Measurements from ENCODE around the gene PPP1R3G.
"Not testable (repeated sequence)": the region's sequence is repeated elsewhere in the genome, so short reads cannot be mapped to it uniquely, and the experiment has no call there.

The PPP1R3G gene

GRCh38 chr6:5115168-5115567 is 30.0 kb downstream of the PPP1R3G start:
- DNase-seq (ENCODE audit: insufficient read length, low spot score) = no peak
- no peak for FAIRE-seq

DNA sequence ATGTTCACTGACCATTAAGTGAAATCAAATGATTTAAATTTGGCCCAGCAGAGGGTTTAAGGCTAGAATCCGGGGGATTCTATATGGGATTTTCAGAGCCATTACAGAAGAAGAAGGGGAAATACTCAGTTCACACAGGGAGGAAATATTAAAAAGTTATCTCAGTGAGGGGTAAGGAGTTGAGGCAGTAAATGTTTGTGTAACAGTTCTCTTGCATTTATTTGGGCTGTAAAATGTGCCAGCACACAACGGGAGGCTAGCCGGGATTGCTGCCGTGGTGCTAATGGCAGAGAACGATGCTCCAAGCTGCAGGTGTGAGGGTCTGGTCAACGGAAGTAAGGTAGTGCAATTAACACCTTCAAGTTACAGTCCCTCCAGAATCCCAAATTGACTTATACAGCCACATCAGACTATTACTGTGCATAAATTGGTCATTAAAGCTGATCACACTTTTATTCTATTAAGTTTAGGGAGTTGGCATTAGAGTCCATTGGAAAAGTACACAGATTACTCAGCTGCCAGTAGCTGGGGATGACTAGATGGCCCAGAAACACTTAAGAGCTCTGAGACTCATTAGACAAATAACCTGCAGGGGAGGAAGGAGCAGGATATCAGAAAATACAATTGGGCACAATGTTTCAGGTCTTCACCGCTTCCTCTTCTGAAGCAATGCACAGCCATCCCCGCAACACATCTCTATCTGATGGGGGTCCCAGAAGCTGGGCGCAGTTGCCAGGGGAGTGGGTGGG is 31.3 kb downstream of the PPP1R3G start:
- DNase-seq (ENCODE audit: insufficient read length, low spot score) = no peak
- FAIRE-seq = no peak

DNA sequence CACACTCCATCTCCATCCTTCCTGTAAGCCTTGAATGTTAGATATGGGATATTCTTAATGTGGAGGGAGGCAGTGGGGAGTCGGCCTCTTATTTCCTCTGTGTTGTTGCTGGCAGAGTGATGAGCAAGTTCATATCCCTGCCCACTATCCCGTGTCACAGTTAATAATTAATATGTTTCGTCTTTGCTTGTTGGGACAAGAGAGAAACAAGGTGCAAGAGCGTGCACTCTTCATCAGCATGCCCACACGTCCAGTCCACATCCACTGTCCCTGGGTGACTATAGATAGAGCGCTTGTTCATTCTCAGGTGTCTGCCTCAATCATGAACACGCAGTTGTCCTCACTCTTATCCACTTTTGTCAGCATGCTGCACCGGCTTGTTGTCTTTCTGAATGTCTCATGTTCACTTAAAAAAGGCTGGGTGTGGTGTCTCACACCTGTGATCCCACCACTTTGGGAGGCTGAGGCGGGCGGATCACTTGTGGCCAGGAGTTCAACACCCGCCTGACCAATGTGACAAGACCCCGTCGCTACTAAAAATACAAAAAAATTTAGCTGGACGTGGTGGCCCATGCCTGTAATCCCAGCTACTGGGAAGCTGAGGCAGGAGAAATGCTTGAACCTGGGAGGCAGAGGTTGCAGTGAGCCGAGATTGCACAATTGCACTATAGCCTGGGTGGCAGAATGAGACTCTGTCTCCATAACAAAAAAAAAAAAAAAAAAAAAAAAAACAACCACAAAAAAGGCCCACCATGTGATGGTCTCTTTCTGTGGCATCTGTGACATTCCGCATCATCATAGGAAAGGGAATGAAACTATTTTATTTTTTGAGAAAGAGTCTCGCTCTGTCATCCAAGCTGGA is 34.2 kb downstream of the PPP1R3G start:
- DNase-seq (ENCODE audit: insufficient read length, low spot score) (no peak), FAIRE-seq (no peak)

DNA sequence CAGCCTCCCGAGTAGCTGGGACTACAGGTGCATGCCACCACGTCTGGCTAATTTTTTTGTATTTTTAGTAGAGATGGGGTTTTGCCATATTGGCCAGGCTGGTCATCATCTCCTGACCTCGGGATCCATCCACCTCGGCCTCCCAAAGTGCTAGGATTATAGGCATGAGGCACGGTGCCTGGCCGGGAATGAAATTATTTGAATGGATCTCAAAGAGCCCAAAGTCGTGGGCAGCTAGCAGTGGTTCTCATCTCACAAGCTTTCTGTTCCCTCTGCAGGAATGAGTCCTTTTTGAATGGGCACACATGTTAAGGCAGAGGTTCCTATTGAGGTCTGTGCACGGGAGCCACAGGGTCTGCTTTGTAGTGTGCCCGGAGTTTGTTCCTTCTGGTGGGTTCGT is 34.9 kb downstream of the PPP1R3G start:
- FAIRE-seq = no peak
- DNase-seq (ENCODE audit: insufficient read length, low spot score) = no peak

DNA sequence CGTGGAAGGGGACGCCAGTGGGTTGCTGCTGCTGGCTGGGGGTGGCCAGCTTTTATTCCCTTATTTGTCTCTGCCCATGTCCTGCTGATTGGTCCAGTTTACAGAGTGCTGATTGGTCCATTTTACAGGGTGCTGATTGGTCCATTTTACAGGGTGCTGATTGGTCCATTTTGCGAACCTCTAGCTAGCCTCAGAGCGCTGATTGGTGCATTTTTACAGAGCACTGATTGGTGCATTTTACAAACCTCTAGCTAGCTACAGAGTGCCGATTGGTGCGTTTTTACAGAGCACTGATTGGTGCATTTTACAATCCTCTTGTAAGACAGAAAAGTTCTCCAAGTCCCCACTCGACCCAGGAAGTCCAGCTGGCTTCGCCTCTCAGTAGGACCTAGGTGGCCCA is 35.4 kb downstream of the PPP1R3G start:
- FAIRE-seq; DNase-seq (ENCODE audit: insufficient read length, low spot score): not testable (repeated sequence)

DNA sequence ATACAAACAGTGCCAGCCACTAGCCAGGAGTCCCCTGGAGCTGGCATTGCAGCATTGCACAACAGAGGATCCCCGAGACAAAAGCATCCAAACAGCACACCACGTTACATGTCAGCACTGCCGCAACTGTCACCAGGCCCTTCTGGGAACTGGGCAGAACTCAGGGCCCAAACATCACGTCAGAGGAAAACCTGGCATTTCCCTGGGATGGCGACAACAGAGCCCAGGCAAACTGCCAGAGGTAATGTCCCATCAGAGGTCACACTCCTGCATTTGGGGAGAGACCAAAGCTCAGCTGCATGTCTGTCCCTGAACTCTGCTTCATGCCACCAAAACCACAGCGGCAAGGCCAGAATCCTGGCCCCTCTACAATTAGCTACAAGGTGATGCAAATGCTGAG is 36.3 kb downstream of the PPP1R3G start:
- FAIRE-seq = no peak
- DNase-seq (ENCODE audit: insufficient read length, low spot score) = no peak

GRCh38 chr6:5121956-5122355 is 36.8 kb downstream of the PPP1R3G start:
- no peak for FAIRE-seq
- DNase-seq (ENCODE audit: insufficient read length, low spot score) = no peak

DNA sequence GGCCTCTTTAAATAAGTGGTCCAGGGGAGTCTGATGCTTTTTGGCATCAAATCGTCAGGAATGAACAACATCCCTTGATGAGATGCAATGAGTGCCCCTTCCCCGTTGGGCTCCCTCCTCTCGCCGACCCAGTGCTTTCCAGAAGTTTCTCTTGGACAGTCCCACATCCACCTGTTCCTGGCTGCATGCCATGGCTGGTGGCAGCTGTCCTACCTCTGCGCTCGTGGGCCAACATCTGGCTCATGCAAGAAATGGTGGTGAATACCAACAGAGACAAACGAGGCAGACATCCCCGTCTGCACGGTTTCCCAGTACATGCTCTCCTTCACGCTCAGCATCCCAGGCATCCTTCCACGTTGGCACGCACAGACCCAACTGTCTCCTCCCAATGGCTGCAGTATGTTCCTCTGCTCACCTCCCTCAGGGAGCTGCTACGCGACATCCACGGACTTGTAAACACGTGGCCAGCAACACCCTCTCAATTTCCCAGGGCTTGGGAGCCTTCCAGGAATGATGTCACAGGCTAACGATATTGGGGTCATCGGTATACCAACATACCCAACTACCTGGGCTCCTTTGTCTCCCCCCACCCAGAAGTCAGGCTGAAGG is 37.5 kb downstream of the PPP1R3G start:
- DNase-seq (ENCODE audit: insufficient read length, low spot score) (no peak), FAIRE-seq (no peak)

DNA sequence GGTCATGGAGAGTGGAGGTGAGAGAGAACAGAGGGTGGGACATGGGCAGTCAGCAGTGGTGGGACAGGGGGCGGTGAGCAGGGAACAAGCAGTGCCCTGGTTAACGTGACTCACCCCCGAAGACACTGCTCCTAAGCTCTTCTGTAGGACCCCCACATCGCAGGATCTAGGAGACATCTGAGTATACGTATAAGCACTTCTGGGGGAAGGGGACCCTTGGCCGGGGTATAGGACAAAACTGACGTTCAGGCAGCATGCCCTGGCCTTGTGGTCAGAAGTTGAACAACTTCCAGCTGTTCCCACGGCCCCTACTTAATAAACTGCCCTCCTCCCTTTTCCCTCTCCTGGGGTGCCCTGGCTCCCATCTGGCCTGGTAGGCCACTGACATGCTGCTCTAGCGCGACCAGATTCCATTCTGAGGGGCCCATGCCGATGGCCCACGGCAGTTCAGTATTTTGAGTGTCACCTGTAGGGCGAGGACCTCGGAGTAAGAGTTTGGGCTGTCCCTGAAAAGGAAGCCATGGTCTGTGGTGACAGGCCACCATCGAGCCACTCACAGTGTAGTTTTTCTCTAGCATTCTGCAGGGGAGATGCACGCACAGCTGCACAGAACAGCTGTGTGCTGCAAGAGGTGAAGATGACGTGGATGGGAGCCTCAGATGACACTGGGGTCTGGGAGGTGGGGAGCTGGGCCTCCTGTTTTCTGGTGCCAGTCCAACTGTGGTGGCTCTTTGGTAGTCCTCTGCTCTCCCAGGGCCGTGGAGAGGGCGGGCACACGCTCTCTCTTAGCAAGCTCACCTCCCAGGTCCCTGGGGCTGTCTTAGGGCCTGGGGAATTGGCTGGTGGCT is 38.4 kb downstream of the PPP1R3G start:
- FAIRE-seq (no peak), DNase-seq (ENCODE audit: insufficient read length, low spot score) (no peak)

- no peak for DNase-seq (ENCODE audit: insufficient read length, low spot score)
- no peak for FAIRE-seq
Observed at GRCh38 chr6:5124526-5124925, 39.4 kb downstream of the PPP1R3G start.

GRCh38 chr6:5125152-5126006 is 40.2 kb downstream of the PPP1R3G start:
- no peak for DNase-seq (ENCODE audit: insufficient read length, low spot score)

GRCh38 chr6:5126214-5126613 is 41.1 kb downstream of the PPP1R3G start:
- FAIRE-seq = no peak
- no peak for DNase-seq (ENCODE audit: insufficient read length, low spot score)

More at GRCh38 chr6:5125152-5126006, 40.2 kb downstream of the PPP1R3G start:
- no peak for FAIRE-seq

GRCh38 chr6:5127106-5127687 is 42.1 kb downstream of the PPP1R3G start:
- DNase-seq (ENCODE audit: insufficient read length, low spot score) (no peak), FAIRE-seq (no peak)

DNA sequence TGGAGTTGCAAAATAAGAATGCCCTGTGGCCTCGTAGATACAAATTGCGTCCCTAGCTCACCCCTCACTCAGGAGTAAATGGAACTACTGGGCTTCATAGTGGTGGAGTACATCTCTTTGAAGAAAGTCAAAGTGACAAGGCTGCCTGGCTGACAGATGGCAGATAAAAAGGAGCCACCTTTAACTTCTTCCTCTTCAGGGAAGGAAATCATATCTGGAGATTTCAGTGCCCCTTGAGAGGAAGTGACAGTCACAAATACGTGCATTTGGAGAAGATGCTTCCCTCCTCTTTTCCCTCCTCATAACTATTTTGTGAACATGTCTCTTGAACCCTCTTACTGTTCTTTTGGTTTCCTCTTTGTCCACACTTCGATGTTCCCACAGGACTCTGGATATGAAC is 43.2 kb downstream of the PPP1R3G start:
- FAIRE-seq = no peak
- DNase-seq (ENCODE audit: insufficient read length, low spot score) = no peak

GRCh38 chr6:5130135-5130866 is 45.2 kb downstream of the PPP1R3G start:
- DNase-seq (ENCODE audit: insufficient read length, low spot score) (no peak), FAIRE-seq (no peak)

DNA sequence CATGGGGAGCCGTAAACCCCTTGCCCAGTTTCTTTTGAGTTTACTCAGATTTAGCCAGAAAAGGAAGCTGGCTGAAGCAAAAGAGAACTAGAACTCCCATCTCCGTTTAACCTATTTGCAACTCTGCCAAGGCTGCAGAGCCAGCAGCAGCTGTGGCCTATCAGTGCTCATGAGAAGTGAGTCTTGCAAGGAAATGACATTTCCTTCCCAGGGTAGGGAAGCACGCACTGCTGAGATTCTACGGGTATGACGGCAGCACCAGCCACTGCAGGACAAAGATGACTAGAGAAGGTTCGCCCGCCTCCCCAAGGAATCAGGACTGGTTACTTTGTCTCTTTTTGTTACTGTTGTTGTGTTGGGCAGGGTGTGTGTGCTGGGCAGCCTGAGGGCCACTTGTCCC is 47.6 kb downstream of the PPP1R3G start:
- DNase-seq (ENCODE audit: insufficient read length, low spot score) (no peak), FAIRE-seq (peak; percentile 79)

DNA sequence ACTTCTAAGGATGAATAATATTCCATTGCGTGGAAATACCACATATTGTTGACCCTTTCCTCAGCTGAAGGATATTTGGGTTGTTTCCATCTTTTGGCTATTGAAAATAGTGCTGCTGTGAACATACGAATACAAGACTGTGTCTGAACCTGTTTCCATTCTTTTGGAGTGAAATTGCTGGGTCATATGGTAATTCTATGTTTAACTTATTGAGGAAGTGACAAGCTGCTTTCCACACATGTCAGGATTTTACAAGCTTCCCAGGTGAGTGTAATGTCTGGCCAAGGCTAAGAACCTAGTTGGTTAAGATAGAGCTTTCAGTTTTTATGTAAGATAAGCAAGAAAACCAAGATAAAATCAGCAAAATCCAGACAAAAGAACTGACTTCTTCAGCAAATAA is 48.8 kb downstream of the PPP1R3G start:
- FAIRE-seq (no peak), DNase-seq (ENCODE audit: insufficient read length, low spot score) (no peak)

- no peak for DNase-seq (ENCODE audit: insufficient read length, low spot score)
Observed at GRCh38 chr6:5135788-5136376, 50.7 kb downstream of the PPP1R3G start.

More at GRCh38 chr6:5135788-5136376, 50.7 kb downstream of the PPP1R3G start:
- FAIRE-seq = peak; percentile 94

All from GM19239 (cell line).